ENCODE data around the gene PIM3. TPM values are rescaled to one million over a fixed set of nuclear protein-coding genes. Genes with fewer than 3 reads are reported as not detected.
A peak's percentile ranks its signal among the peaks of the same experiment; 100 is the strongest.

Gene PIM3
- total RNA-seq, 5 donors from 2014 or later (not counting 1 experiment from before 2014, with no cell fraction given), result 61.5 to 167 (median 65.0) TPM

DNA sequence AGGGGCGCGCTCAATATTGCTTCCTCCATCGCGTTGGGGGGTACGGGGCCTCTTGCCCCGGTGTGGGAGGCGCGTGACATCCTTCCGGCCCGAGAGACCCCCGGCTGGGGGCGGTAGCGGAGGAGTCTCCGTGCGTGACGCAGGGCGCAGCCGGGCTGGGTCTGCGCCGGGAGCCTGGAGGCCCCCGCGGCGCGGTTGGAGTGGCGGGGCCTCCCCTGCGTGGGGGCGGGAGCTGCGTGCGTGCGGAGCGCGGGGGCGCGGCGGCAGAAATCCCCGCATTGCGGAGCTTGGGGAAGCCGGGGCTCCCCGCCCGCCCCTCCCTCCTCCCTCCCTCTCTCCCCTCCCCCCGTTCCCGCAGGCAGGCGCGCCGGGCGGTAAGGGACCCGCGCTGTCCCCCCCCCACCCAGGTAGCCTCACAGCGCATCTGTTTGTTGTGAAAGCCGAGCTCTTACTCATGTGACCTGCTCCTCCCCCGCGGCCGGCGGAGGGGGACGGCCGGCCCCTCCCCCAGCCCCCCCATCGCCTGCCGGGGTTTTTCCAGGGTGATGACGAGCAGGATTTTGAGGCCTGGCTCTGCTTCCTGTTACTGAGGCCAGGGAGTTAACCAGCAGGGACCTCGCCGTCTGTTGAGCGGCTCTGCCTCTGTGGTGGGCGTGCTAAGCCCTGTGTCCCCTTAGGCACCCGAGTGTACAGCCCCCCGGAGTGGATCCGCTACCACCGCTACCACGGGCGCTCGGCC lies 1.6 kb downstream of the PIM3 start:
- no peaks in the 10 kb centered on the region for H3K9me3 Mint-ChIP-seq
- Histone ChIP-seq H3K4me3 (ENCODE audit: control insufficient read depth in 1 of 2, extremely low read depth in 1 of 2, low read length in 1 of 2) (peak overlapping the region; percentile 51 to 86), H3K27me3 (replicated peaks in 1 of 2; ENCODE audit: control insufficient read depth in 2 of 2, extremely low read depth in 1 of 2, insufficient read depth in 2 of 2, low read length in 1 of 2) (no peaks in the 10 kb centered on the region), H3K27ac (ENCODE audit: low read length) (peak overlapping the region; percentile 97), H3K9me3 (no peaks in the 10 kb centered on the region), H3K36me3 (ENCODE audit: control insufficient read depth in 2 of 2, extremely low read depth in 1 of 2, insufficient read depth in 1 of 2, low read length in 1 of 2) (peaks cover 10 to 15% of the 10 kb centered on the region in 2 donors), H3K4me1 (ENCODE audit: control insufficient read depth in 1 of 2, extremely low read depth in 1 of 2, insufficient read depth in 2 of 2, low read length in 2 of 2) (peaks cover 13 to 61% of the 10 kb centered on the region in 2 experiments)
- H3K36me3 Mint-ChIP-seq, result peaks cover 7% of the 10 kb centered on the region
- H3K27ac Mint-ChIP-seq, result peak overlapping the region; percentile 81 to 87
- no peaks in the 10 kb centered on the region for H3K27me3 Mint-ChIP-seq
- DNase-seq (peak; percentile 32 to 93 (median 78)), ATAC-seq (replicated peaks in 1 of 4) (peak in 3 of 4 experiments; percentile 6 to 54 (median 8))
- ChIA-PET CTCF (interaction anchor here in 1 of 2 donors (0.5 to 1.2 kb wide), 4 partner anchors 9 to 563 kb away, joined by 3 to 7 read pairs (median 4); partner anchors contain the start of gene SCO2), POLR2A (interaction anchor here in 1 of 2 donors (1.2 kb wide), 1 partner anchor 578 kb away, joined by 6 read pairs; no protein-coding TSS in a partner anchor)
- WGBS (ENCODE audit: insufficient coverage), result 4% methylated on average over 47 of the region's 70 CpGs
- H3K4me3 Mint-ChIP-seq, result peak overlapping the region; percentile 87 to 92 (median 87)
- H3K4me1 Mint-ChIP-seq, result peaks cover 19 to 41% (median 30%) of the 10 kb centered on the region in 3 donors

DNA sequence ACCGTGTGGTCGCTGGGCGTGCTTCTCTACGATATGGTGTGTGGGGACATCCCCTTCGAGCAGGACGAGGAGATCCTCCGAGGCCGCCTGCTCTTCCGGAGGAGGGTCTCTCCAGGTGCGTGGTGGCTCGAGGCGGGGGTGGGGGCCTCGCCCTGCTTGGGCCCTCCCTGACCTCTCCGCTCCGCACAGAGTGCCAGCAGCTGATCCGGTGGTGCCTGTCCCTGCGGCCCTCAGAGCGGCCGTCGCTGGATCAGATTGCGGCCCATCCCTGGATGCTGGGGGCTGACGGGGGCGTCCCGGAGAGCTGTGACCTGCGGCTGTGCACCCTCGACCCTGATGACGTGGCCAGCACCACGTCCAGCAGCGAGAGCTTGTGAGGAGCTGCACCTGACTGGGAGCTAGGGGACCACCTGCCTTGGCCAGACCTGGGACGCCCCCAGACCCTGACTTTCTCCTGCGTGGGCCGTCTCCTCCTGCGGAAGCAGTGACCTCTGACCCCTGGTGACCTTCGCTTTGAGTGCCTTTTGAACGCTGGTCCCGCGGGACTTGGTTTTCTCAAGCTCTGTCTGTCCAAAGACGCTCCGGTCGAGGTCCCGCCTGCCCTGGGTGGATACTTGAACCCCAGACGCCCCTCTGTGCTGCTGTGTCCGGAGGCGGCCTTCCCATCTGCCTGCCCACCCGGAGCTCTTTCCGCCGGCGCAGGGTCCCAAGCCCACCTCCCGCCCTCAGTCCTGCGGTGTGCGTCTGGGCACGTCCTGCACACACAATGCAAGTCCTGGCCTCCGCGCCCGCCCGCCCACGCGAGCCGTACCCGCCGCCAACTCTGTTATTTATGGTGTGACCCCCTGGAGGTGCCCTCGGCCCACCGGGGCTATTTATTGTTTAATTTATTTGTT lies 2.4 kb downstream of the PIM3 start:
- H3K4me1 Mint-ChIP-seq, result peaks cover 27 to 46% (median 34%) of the 10 kb centered on the region in 3 donors
- peaks cover 13 to 65% of the 10 kb centered on the region in 2 experiments for H3K4me1 ChIP-seq (ENCODE audit: control insufficient read depth in 1 of 2, extremely low read depth in 1 of 2, insufficient read depth in 2 of 2, low read length in 2 of 2)
- no peaks in the 10 kb centered on the region for H3K9me3 Mint-ChIP-seq

DNA sequence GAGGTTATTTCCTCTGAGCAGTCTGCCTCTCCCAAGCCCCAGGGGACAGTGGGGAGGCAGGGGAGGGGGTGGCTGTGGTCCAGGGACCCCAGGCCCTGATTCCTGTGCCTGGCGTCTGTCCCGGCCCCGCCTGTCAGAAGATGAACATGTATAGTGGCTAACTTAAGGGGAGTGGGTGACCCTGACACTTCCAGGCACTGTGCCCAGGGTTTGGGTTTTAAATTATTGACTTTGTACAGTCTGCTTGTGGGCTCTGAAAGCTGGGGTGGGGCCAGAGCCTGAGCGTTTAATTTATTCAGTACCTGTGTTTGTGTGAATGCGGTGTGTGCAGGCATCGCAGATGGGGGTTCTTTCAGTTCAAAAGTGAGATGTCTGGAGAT lies 3.1 kb downstream of the PIM3 start:
- DNase-seq (peak in 6 of 35 experiments; percentile 0 to 39 (median 30)), ATAC-seq (replicated peaks in 1 of 4) (no peak)
- H3K27ac ChIP-seq (ENCODE audit: low read length), result peak overlapping the region; percentile 93
- no peaks in the 10 kb centered on the region for H3K27me3 Mint-ChIP-seq
- peaks cover 30 to 47% (median 34%) of the 10 kb centered on the region in 3 donors for H3K4me1 Mint-ChIP-seq
- H3K9me3 Mint-ChIP-seq, result no peaks in the 10 kb centered on the region
- H3K4me1 ChIP-seq (ENCODE audit: control insufficient read depth in 1 of 2, extremely low read depth in 1 of 2, insufficient read depth in 2 of 2, low read length in 2 of 2), result peaks cover 13 to 65% of the 10 kb centered on the region in 2 experiments
- H3K27ac Mint-ChIP-seq, result peak overlapping the region; percentile 68 to 87
- peak overlapping the region; percentile 75 to 92 (median 87) for H3K4me3 Mint-ChIP-seq
- H3K9me3 ChIP-seq, result no peaks in the 10 kb centered on the region
- ChIA-PET CTCF (no interaction called here), POLR2A (no interaction called here)
- H3K27me3 ChIP-seq (replicated peaks in 1 of 2; ENCODE audit: control insufficient read depth in 2 of 2, extremely low read depth in 1 of 2, insufficient read depth in 2 of 2, low read length in 1 of 2), result no peaks in the 10 kb centered on the region
- peaks cover 10 to 15% of the 10 kb centered on the region in 2 donors for H3K36me3 ChIP-seq (ENCODE audit: control insufficient read depth in 2 of 2, extremely low read depth in 1 of 2, insufficient read depth in 1 of 2, low read length in 1 of 2)
- H3K4me3 ChIP-seq (ENCODE audit: control insufficient read depth in 1 of 2, extremely low read depth in 1 of 2, low read length in 1 of 2), result peak overlapping the region in 1 of 2 donors; percentile 3
- WGBS (ENCODE audit: insufficient coverage), result 48% methylated on average over 4 of the region's 6 CpGs
- peaks cover 7% of the 10 kb centered on the region for H3K36me3 Mint-ChIP-seq

More for the DNA sequence above, 2.4 kb downstream of the PIM3 start:
- Histone ChIP-seq H3K36me3 (ENCODE audit: control insufficient read depth in 2 of 2, extremely low read depth in 1 of 2, insufficient read depth in 1 of 2, low read length in 1 of 2) (peaks cover 10 to 15% of the 10 kb centered on the region in 2 donors), H3K27me3 (replicated peaks in 1 of 2; ENCODE audit: control insufficient read depth in 2 of 2, extremely low read depth in 1 of 2, insufficient read depth in 2 of 2, low read length in 1 of 2) (no peaks in the 10 kb centered on the region), H3K4me3 (ENCODE audit: control insufficient read depth in 1 of 2, extremely low read depth in 1 of 2, low read length in 1 of 2) (peak overlapping the region; percentile 51 to 86), H3K9me3 (no peaks in the 10 kb centered on the region), H3K27ac (ENCODE audit: low read length) (peak overlapping the region; percentile 93)
- peaks cover 7% of the 10 kb centered on the region for H3K36me3 Mint-ChIP-seq
- no peak for ATAC-seq (replicated peaks in 1 of 4)
- CTCF ChIA-PET, result interaction anchor here in 1 of 2 donors (0.5 to 1.2 kb wide), 4 partner anchors 8 to 563 kb away, joined by 3 to 7 read pairs (median 4); partner anchors contain the start of gene SCO2
- peak in 4 of 35 experiments; percentile 2 to 24 (median 6) for DNase-seq
- POLR2A ChIA-PET, result interaction anchor here in 1 of 2 donors (1.2 kb wide), 1 partner anchor 577 kb away, joined by 6 read pairs; no protein-coding TSS in a partner anchor
- H3K27ac Mint-ChIP-seq, result peak overlapping the region; percentile 69 to 87
- H3K27me3 Mint-ChIP-seq, result no peaks in the 10 kb centered on the region
- H3K4me3 Mint-ChIP-seq, result peak overlapping the region; percentile 75 to 92 (median 87)
- 60% methylated on average over 61 of the region's 63 CpGs for WGBS (ENCODE audit: insufficient coverage)

DNA sequence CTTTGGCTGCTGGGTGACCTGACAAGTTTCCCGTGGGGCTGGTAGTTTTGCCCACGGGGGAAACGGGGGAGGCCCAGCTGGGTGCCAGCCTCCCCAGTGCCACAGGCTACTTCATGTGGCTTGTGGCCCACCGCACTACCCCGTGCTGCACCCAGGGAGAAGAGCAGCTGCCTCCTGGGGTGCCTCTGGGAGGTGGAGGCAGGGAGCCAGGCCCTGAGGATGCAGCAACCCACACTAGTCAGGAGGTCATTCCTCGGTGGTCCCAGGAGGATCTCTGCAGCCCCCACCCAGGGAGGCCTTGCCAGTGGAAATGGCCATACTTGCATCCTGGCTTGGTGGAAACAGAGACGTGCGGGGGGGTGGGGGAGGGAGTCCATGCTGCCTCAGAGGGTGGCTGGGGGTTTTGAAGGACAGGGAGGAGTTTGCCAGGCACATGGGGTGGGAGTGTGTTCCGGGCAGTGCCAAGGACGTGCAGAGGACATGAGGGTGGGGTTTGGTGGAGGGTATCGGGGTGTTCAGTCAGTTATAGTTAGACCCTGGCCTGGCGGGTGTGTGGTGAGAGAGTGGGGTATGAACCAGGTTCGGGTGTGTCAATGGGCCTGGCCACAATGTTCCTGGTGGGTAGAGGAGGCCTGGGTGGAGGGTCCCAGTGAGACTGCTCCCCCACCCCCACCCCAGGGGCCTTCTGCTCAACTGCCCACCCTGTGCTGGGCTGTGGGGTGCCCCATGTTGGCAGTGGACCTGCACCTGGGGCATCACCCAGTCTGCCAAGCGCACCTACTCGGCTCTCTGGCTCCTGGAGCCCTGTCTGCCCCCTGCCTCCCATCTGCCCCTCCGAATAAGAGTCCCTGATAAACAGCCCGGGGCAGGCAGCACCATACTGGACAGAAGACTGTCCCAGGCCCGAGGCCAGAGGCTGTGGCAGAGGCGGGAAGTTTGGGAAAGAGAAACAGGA lies 3.8 kb downstream of the PIM3 start:
- 57% methylated on average over 10 of the region's 19 CpGs for WGBS (ENCODE audit: insufficient coverage)
- Mint-ChIP-seq H3K27ac (peak overlapping the region; percentile 68 to 87), H3K4me3 (peak overlapping the region; percentile 13 to 92 (median 87)), H3K27me3 (no peaks in the 10 kb centered on the region), H3K4me1 (peaks cover 30 to 41% (median 30%) of the 10 kb centered on the region in 3 donors), H3K36me3 (peaks cover 7% of the 10 kb centered on the region), H3K9me3 (no peaks in the 10 kb centered on the region)
- no peak overlapping the region for H3K4me3 ChIP-seq (ENCODE audit: control insufficient read depth in 1 of 2, extremely low read depth in 1 of 2, low read length in 1 of 2)
- H3K27me3 ChIP-seq (replicated peaks in 1 of 2; ENCODE audit: control insufficient read depth in 2 of 2, extremely low read depth in 1 of 2, insufficient read depth in 2 of 2, low read length in 1 of 2), result no peaks in the 10 kb centered on the region
- peaks cover 10 to 15% of the 10 kb centered on the region in 2 donors for H3K36me3 ChIP-seq (ENCODE audit: control insufficient read depth in 2 of 2, extremely low read depth in 1 of 2, insufficient read depth in 1 of 2, low read length in 1 of 2)
- DNase-seq (peak in 11 of 35 experiments; percentile 25 to 60 (median 42)), ATAC-seq (replicated peaks in 1 of 4) (no peak)
- ChIA-PET CTCF (no interaction called here), POLR2A (no interaction called here)
- H3K27ac ChIP-seq (ENCODE audit: low read length), result peak overlapping the region; percentile 93
- H3K4me1 ChIP-seq (ENCODE audit: control insufficient read depth in 1 of 2, extremely low read depth in 1 of 2, insufficient read depth in 2 of 2, low read length in 2 of 2), result peaks cover 11 to 65% of the 10 kb centered on the region in 2 experiments
- no peaks in the 10 kb centered on the region for H3K9me3 ChIP-seq

DNA sequence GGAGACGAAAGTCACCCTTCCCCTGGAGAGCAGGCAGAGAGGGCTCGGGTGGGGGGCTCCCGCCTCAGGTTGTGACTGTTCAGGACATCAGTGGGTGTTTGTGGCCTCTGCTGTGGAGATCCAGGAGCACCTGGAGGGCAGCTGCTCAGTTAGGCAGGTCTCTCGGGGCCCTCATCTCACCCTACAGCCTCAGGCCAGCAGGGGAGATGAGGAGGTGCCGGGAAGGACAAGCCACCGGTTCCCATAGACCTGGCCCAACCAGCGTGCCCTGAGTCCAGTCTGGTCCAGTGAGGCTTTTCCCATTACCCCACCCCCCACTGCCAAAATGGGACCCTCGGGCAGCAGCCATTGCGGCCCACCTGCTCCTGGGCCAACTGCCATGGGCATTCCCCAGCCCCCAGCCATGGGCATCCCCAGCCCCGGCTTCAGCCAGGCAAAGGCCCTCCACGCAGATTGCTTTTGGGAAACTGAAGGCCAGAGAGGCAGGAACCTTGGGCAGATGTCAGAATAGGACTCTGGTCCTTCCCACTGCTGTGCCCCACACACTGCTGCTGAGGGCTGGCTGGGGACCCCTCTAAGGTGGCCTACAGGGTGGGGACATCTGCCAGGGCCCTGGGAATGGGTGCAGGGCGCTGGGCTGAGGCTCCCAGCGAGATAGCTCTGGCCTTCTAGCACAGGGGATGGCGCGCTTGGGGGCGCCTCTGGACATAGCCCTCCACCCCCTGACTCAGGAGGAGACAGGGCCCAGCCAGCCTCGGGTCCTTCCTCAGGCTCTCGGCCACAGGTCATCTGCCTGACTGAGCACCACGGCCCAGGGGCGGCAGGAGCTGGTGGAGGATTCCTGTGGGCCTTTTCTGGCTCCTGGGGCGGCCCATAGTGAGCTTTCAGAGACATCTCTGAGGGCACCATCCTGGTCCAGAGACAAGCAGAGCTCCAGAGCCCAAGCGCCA lies 4.8 kb downstream of the PIM3 start:
- Mint-ChIP-seq H3K4me3 (peak overlapping the region in 1 of 3 donors; percentile 92), H3K4me1 (peaks cover 30 to 46% (median 33%) of the 10 kb centered on the region in 3 donors), H3K36me3 (peaks cover 7% of the 10 kb centered on the region), H3K27me3 (no peaks in the 10 kb centered on the region), H3K27ac (peak overlapping the region in 1 of 2 donors; percentile 49), H3K9me3 (no peaks in the 10 kb centered on the region)
- 88% methylated on average over 14 of the region's 22 CpGs for WGBS (ENCODE audit: insufficient coverage)
- ChIA-PET CTCF (no interaction called here), POLR2A (no interaction called here)
- H3K9me3 ChIP-seq, result no peaks in the 10 kb centered on the region
- H3K36me3 ChIP-seq (ENCODE audit: control insufficient read depth in 2 of 2, extremely low read depth in 1 of 2, insufficient read depth in 1 of 2, low read length in 1 of 2), result peaks cover 10 to 15% of the 10 kb centered on the region in 2 donors
- no peak overlapping the region for H3K4me3 ChIP-seq (ENCODE audit: control insufficient read depth in 1 of 2, extremely low read depth in 1 of 2, low read length in 1 of 2)
- peaks cover 7 to 69% of the 10 kb centered on the region in 2 experiments for H3K4me1 ChIP-seq (ENCODE audit: control insufficient read depth in 1 of 2, extremely low read depth in 1 of 2, insufficient read depth in 2 of 2, low read length in 2 of 2)
- DNase-seq (peak in 3 of 35 experiments; percentile 2 to 25 (median 17)), ATAC-seq (replicated peaks in 1 of 4) (no peak)
- no peak overlapping the region for H3K27ac ChIP-seq (ENCODE audit: low read length)
- peaks cover 0 to 4% of the 10 kb centered on the region in 2 experiments for H3K27me3 ChIP-seq (replicated peaks in 1 of 2; ENCODE audit: control insufficient read depth in 2 of 2, extremely low read depth in 1 of 2, insufficient read depth in 2 of 2, low read length in 1 of 2)

Data from T-cell (primary cell).